Mucosa of rectum (tissue), 2 donors: Measurements from ENCODE around the gene SMAD3.
A peak's percentile ranks its signal among the peaks of the same experiment; 100 is the strongest.

Source experiments
- H3K27ac ChIP-seq, 2 donors: one replicate each; pipeline ENCODE4 v1.7.0; 2013; ENCODE audit warnings: inconsistent platforms in 2 of 2, low read depth in 2 of 2, low read length in 2 of 2
- H3K27me3 ChIP-seq, 2 donors: one replicate each; pipeline ENCODE4 v1.7.0; 2013; ENCODE audit warnings: low read length in 2 of 2; ENCODE audit not compliant: control insufficient read depth in 2 of 2, insufficient read depth in 2 of 2
- H3K36me3 ChIP-seq, 2 donors: one replicate each; pipeline ENCODE4 v1.7.0; 2013; ENCODE audit warnings: low read length in 2 of 2; ENCODE audit not compliant: control insufficient read depth in 2 of 2, insufficient read depth in 2 of 2
- H3K4me1 ChIP-seq, 2 donors: one replicate each; pipeline ENCODE4 v1.7.0; 2013; ENCODE audit warnings: low read length in 2 of 2, mild to moderate bottlenecking in 1 of 2; ENCODE audit not compliant: control insufficient read depth in 2 of 2, insufficient read depth in 2 of 2
- H3K4me3 ChIP-seq, 2 donors: one replicate each; pipeline ENCODE4 v1.7.0; 2013; ENCODE audit warnings: low read length in 2 of 2
- H3K9ac ChIP-seq, 2 donors: one replicate each; pipeline ENCODE4 v1.7.0; 2013; ENCODE audit warnings: low read length in 2 of 2, low read depth in 1 of 2, mild to moderate bottlenecking in 1 of 2
- H3K9me3 ChIP-seq, 2 donors: one replicate each; pipeline ENCODE4 v1.7.0; 2013; ENCODE audit warnings: low read length in 2 of 2; ENCODE audit not compliant: control insufficient read depth in 2 of 2
- donor health status: healthy.
- donor health status: Normal muscosa, but diverticular disease.

The SMAD3 gene

GRCh38 chr15:67145312-67145610, 79.9 kb downstream of the SMAD3 start:
- peak overlapping the region in 1 of 2 donors; percentile 86 for H3K27ac ChIP-seq
- H3K4me3 ChIP-seq: no peak overlapping the region
- no peak overlapping the region for H3K9ac ChIP-seq
- peaks cover 45 to 54% of the 10 kb centered on the region in 2 donors for H3K4me1 ChIP-seq
- peaks cover 0 to 2% of the 10 kb centered on the region in 2 donors for H3K36me3 ChIP-seq
- H3K9me3 ChIP-seq: no peaks in the 10 kb centered on the region
- no peaks in the 10 kb centered on the region for H3K27me3 ChIP-seq

GRCh38 chr15:67145710-67146109, 80.3 kb downstream of the SMAD3 start:
- H3K27me3 ChIP-seq: no peaks in the 10 kb centered on the region
- peaks cover 47 to 56% of the 10 kb centered on the region in 2 donors for H3K4me1 ChIP-seq
- peak overlapping the region; percentile 78 to 86 for H3K27ac ChIP-seq
- peak overlapping the region in 1 of 2 donors; percentile 26 for H3K9ac ChIP-seq
- peaks cover 0 to 2% of the 10 kb centered on the region in 2 donors for H3K36me3 ChIP-seq
- H3K9me3 ChIP-seq: no peaks in the 10 kb centered on the region
- H3K4me3 ChIP-seq: no peak overlapping the region

- H3K4me3 ChIP-seq: peak overlapping the region in 1 of 2 donors; percentile 7
- H3K4me1 ChIP-seq: peaks cover 47 to 56% of the 10 kb centered on the region in 2 donors
- peak overlapping the region; percentile 78 to 86 for H3K27ac ChIP-seq
- H3K9me3 ChIP-seq: no peaks in the 10 kb centered on the region
- no peaks in the 10 kb centered on the region for H3K36me3 ChIP-seq
- no peaks in the 10 kb centered on the region for H3K27me3 ChIP-seq
- H3K9ac ChIP-seq: peak overlapping the region; percentile 26 to 34
Measured at GRCh38 chr15:67146234-67146633, 80.8 kb downstream of the SMAD3 start.

- no peaks in the 10 kb centered on the region for H3K36me3 ChIP-seq
- peak overlapping the region in 1 of 2 donors; percentile 7 for H3K4me3 ChIP-seq
- H3K27me3 ChIP-seq: no peaks in the 10 kb centered on the region
- H3K9me3 ChIP-seq: no peaks in the 10 kb centered on the region
- peak overlapping the region; percentile 26 to 34 for H3K9ac ChIP-seq
- peaks cover 47 to 56% of the 10 kb centered on the region in 2 donors for H3K4me1 ChIP-seq
- peak overlapping the region; percentile 78 to 86 for H3K27ac ChIP-seq
Measured at GRCh38 chr15:67146875-67147381, 81.5 kb downstream of the SMAD3 start.

GRCh38 chr15:67147396-67147949, 82.1 kb downstream of the SMAD3 start:
- Histone ChIP-seq H3K9me3 (no peaks in the 10 kb centered on the region), H3K9ac (peak overlapping the region in 1 of 2 donors; percentile 39), H3K4me3 (peak overlapping the region; percentile 7 to 21), H3K36me3 (no peaks in the 10 kb centered on the region), H3K27ac (peak overlapping the region; percentile 78 to 86), H3K4me1 (peaks cover 47 to 56% of the 10 kb centered on the region in 2 donors), H3K27me3 (no peaks in the 10 kb centered on the region)

GRCh38 chr15:67148196-67148701, 82.8 kb downstream of the SMAD3 start:
- peak overlapping the region in 1 of 2 donors; percentile 39 for H3K9ac ChIP-seq
- no peak overlapping the region for H3K4me3 ChIP-seq
- H3K9me3 ChIP-seq: no peaks in the 10 kb centered on the region
- no peaks in the 10 kb centered on the region for H3K27me3 ChIP-seq
- peak overlapping the region; percentile 78 to 86 for H3K27ac ChIP-seq
- H3K36me3 ChIP-seq: no peaks in the 10 kb centered on the region
- H3K4me1 ChIP-seq: peaks cover 47 to 54% of the 10 kb centered on the region in 2 donors

- H3K4me3 ChIP-seq: no peak overlapping the region
- no peaks in the 10 kb centered on the region for H3K27me3 ChIP-seq
- no peaks in the 10 kb centered on the region for H3K9me3 ChIP-seq
- no peaks in the 10 kb centered on the region for H3K36me3 ChIP-seq
- H3K9ac ChIP-seq: no peak overlapping the region
- H3K27ac ChIP-seq: peak overlapping the region; percentile 78 to 86
- peaks cover 47 to 54% of the 10 kb centered on the region in 2 donors for H3K4me1 ChIP-seq
Measured at GRCh38 chr15:67149068-67149772, 83.8 kb downstream of the SMAD3 start.

- Histone ChIP-seq H3K27me3 (no peaks in the 10 kb centered on the region), H3K9me3 (no peaks in the 10 kb centered on the region), H3K36me3 (no peaks in the 10 kb centered on the region), H3K27ac (peak overlapping the region in 1 of 2 donors; percentile 78), H3K4me3 (no peak overlapping the region), H3K9ac (no peak overlapping the region), H3K4me1 (peaks cover 44 to 50% of the 10 kb centered on the region in 2 donors)
Measured at GRCh38 chr15:67149773-67150022, 84.3 kb downstream of the SMAD3 start.

GRCh38 chr15:67150023-67150860, 84.8 kb downstream of the SMAD3 start:
- Histone ChIP-seq H3K9ac (no peak overlapping the region), H3K36me3 (no peaks in the 10 kb centered on the region), H3K27me3 (no peaks in the 10 kb centered on the region), H3K4me1 (peaks cover 43 to 47% of the 10 kb centered on the region in 2 donors), H3K27ac (peak overlapping the region; percentile 25 to 78), H3K9me3 (no peaks in the 10 kb centered on the region), H3K4me3 (no peak overlapping the region)

- peaks cover 22 to 28% of the 10 kb centered on the region in 2 donors for H3K4me1 ChIP-seq
- H3K27ac ChIP-seq: no peak overlapping the region
- H3K9ac ChIP-seq: no peak overlapping the region
- peaks cover 0 to 2% of the 10 kb centered on the region in 2 donors for H3K36me3 ChIP-seq
- H3K27me3 ChIP-seq: no peaks in the 10 kb centered on the region
- H3K9me3 ChIP-seq: no peaks in the 10 kb centered on the region
- no peak overlapping the region for H3K4me3 ChIP-seq
Measured at GRCh38 chr15:67152429-67152828, 87.0 kb downstream of the SMAD3 start.
